Measurements from ENCODE around the gene PFKP. TPM values are rescaled to one million over a fixed set of nuclear protein-coding genes. Genes with fewer than 3 reads are reported as not detected.

Gene PFKP
- total RNA-seq, 2 donors from 2014 or later: 58.0 to 82.3 TPM

DNA sequence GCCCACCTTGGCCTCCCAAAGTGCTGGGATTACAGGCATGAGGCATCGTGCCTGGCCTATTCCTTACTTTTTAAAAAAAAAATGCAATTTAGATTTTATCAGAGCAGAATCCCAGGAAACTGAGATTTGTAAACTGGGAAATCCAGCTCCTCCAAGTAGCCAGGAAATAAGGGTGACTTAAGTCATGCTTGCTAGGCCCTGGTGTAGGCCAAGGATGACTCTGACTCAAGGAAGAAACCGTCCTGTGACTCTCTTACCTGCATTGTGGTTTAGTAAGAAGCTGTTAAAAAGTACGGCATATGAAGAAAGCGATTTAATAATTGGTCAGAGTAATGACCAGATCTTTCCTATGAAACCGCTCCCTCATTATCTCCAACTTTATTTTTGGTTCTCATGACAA, 10.2 kb downstream of the PFKP start:
- no peaks in the 10 kb centered on the region for H3K36me3 ChIP-seq (ENCODE audit: control insufficient read depth, insufficient read depth, low read length)
- Mint-ChIP-seq H3K4me3 (peak overlapping the region; percentile 7), H3K27me3 (ENCODE audit: insufficient read depth) (no peaks in the 10 kb centered on the region), H3K36me3 (ENCODE audit: low read depth) (peaks cover 11% of the 10 kb centered on the region), H3K27ac (no peak overlapping the region), H3K4me1 (peaks cover 52% of the 10 kb centered on the region), H3K9me3 (no peaks in the 10 kb centered on the region)
- H3K9ac ChIP-seq (ENCODE audit: extremely low read depth, low read length, poor library complexity, severe bottlenecking): no peak overlapping the region
- H3K4me1 ChIP-seq (ENCODE audit: control insufficient read depth, insufficient read depth, low read length): peaks cover 6% of the 10 kb centered on the region
- no peaks in the 10 kb centered on the region for H3K27me3 ChIP-seq (ENCODE audit: control insufficient read depth, insufficient read depth, low read length, poor library complexity, severe bottlenecking)
- peak overlapping the region; percentile 31 for H3K4me3 ChIP-seq (ENCODE audit: low read length)
- TF ChIP-seq, protein P1, sequence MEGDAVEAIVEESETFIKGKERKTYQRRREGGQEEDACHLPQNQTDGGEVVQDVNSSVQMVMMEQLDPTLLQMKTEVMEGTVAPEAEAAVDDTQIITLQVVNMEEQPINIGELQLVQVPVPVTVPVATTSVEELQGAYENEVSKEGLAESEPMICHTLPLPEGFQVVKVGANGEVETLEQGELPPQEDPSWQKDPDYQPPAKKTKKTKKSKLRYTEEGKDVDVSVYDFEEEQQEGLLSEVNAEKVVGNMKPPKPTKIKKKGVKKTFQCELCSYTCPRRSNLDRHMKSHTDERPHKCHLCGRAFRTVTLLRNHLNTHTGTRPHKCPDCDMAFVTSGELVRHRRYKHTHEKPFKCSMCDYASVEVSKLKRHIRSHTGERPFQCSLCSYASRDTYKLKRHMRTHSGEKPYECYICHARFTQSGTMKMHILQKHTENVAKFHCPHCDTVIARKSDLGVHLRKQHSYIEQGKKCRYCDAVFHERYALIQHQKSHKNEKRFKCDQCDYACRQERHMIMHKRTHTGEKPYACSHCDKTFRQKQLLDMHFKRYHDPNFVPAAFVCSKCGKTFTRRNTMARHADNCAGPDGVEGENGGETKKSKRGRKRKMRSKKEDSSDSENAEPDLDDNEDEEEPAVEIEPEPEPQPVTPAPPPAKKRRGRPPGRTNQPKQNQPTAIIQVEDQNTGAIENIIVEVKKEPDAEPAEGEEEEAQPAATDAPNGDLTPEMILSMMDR (conservative IDR thresholded peaks at IDR 0.05): no peak
- H3K9me3 ChIP-seq (ENCODE audit: control insufficient read depth, low read length): no peaks in the 10 kb centered on the region
- WGBS, 2 experiments (ENCODE audit: insufficient coverage in 1 of 2, insufficient read length in 1 of 2): 94 to 98% methylated on average over 4 to 5 of the region's 5 CpGs
- no peak for DNase-seq
- H3K27ac ChIP-seq (ENCODE audit: low read depth, low read length): no peak overlapping the region

DNA sequence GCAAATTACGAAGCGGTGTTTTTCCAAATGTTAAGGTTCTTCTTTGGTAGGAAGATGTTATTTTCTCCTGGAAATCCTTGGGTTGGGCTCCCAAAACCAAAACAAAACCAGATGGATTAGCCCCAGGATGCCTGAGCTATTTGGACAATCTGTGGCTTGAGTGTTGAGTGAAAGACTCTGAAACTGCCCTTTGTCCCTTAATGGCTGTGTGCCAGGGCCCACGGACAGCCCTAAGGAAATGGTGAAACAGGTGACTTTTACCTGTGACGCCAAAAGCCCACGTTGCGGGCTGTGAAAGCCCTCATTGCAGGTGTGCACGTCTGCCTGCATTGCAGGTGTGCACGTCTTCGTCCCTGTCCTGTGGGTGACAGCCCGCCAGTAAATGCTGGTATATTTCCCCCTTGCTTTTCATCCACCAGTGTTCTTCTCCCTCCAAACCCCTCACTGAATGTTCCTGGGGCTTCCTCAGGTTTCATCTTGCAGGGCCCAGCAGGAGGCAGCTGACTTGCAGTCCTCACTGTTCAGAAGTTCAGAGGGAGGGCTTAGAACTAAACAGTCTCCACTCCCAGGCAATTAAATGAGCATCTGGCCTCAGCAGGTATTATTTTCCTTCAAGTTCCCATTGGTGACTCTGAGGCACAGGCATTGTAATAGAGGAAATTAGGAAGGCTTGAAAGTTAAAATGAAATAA, 10.7 kb downstream of the PFKP start:
- Histone ChIP-seq H3K36me3 (ENCODE audit: control insufficient read depth, insufficient read depth, low read length) (no peaks in the 10 kb centered on the region), H3K27me3 (ENCODE audit: control insufficient read depth, insufficient read depth, low read length, poor library complexity, severe bottlenecking) (no peaks in the 10 kb centered on the region), H3K4me1 (ENCODE audit: control insufficient read depth, insufficient read depth, low read length) (peaks cover 6% of the 10 kb centered on the region), H3K4me3 (ENCODE audit: low read length) (peak overlapping the region; percentile 31), H3K9me3 (ENCODE audit: control insufficient read depth, low read length) (no peaks in the 10 kb centered on the region), H3K9ac (ENCODE audit: extremely low read depth, low read length, poor library complexity, severe bottlenecking) (peak overlapping the region; percentile 18), H3K27ac (ENCODE audit: low read depth, low read length) (peak overlapping the region; percentile 1)
- WGBS, 2 experiments (ENCODE audit: insufficient coverage in 1 of 2, insufficient read length in 1 of 2): 75 to 76% methylated on average over 4 to 10 of the region's 10 CpGs
- peaks cover 50% of the 10 kb centered on the region for H3K4me1 Mint-ChIP-seq
- H3K4me3 Mint-ChIP-seq: peak overlapping the region; percentile 7
- H3K36me3 Mint-ChIP-seq (ENCODE audit: low read depth): peaks cover 11% of the 10 kb centered on the region
- no peaks in the 10 kb centered on the region for H3K9me3 Mint-ChIP-seq
- peak overlapping the region; percentile 69 for H3K27ac Mint-ChIP-seq
- H3K27me3 Mint-ChIP-seq (ENCODE audit: insufficient read depth): no peaks in the 10 kb centered on the region
- TF ChIP-seq, protein P1 (conservative IDR thresholded peaks at IDR 0.05): no peak
- DNase-seq: no peak

DNA sequence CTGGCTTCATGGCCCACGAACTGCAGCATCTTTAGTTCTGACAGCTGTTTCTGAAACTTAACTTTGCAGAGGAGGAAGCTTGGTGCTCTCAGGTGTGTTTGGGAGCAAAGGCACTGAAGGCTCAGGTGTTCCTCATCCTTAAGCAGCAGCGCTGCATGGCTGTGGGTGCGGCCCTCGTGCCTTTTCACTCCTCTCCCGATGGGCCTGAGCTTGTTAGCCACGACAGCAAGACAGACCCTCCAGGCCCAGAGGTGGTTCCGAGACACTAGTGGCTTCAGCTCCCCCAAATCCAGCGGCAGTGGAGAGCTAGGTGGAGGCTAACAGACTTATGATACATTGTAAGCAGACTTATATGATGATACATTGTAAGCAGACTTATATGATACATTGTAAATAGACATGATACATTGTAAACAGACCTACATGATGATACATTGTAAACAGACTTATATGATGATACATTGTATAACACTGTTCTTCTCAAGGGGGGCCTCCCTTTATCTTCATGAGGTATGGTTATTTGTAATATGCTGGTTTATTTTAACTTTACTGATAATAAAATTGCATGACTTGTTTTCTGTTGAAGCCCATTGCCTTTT, 14.1 kb downstream of the PFKP start:
- no peak for DNase-seq
- H3K4me1 ChIP-seq (ENCODE audit: control insufficient read depth, insufficient read depth, low read length): peaks cover 6% of the 10 kb centered on the region
- no peaks in the 10 kb centered on the region for H3K27me3 Mint-ChIP-seq (ENCODE audit: insufficient read depth)
- TF ChIP-seq, protein P1 (conservative IDR thresholded peaks at IDR 0.05): no peak
- no peak overlapping the region for H3K4me3 Mint-ChIP-seq
- no peak overlapping the region for H3K4me3 ChIP-seq (ENCODE audit: low read length)
- no peaks in the 10 kb centered on the region for H3K27me3 ChIP-seq (ENCODE audit: control insufficient read depth, insufficient read depth, low read length, poor library complexity, severe bottlenecking)
- no peak overlapping the region for H3K27ac Mint-ChIP-seq
- H3K9ac ChIP-seq (ENCODE audit: extremely low read depth, low read length, poor library complexity, severe bottlenecking): no peak overlapping the region
- no peak overlapping the region for H3K27ac ChIP-seq (ENCODE audit: low read depth, low read length)
- peaks cover 17% of the 10 kb centered on the region for H3K36me3 Mint-ChIP-seq (ENCODE audit: low read depth)
- no peaks in the 10 kb centered on the region for H3K36me3 ChIP-seq (ENCODE audit: control insufficient read depth, insufficient read depth, low read length)
- no peaks in the 10 kb centered on the region for H3K9me3 ChIP-seq (ENCODE audit: control insufficient read depth, low read length)
- H3K4me1 Mint-ChIP-seq: peaks cover 27% of the 10 kb centered on the region
- WGBS, 2 experiments (ENCODE audit: insufficient coverage in 1 of 2, insufficient read length in 1 of 2): 94 to 100% methylated on average over 4 to 8 of the region's 8 CpGs
- H3K9me3 Mint-ChIP-seq: no peaks in the 10 kb centered on the region
